ENCODE measurements around the gene TSTD1.

The TSTD1 gene

GRCh38 chr1:161054805-161055204, 16.0 kb upstream of the TSTD1 start:
- in situ Hi-C loops (cut with MboI; ENCODE audit: low pct_unique_long_range_greater_than_20kb, low sequenced_read_pairs, unreplicated experiment) = no loop called here
- no peak for DNase-seq (ENCODE audit: low spot score)
- TF ChIP-seq CTCF (IDR thresholded peaks at IDR 0.05; ENCODE audit: extremely low read depth, insufficient read depth, missing control alignments) = no peak

- no peak for DNase-seq (ENCODE audit: low spot score)
- in situ Hi-C loops (cut with MboI; ENCODE audit: low pct_unique_long_range_greater_than_20kb, low sequenced_read_pairs, unreplicated experiment) = no loop called here
- no peak for TF ChIP-seq CTCF (IDR thresholded peaks at IDR 0.05; ENCODE audit: extremely low read depth, insufficient read depth, missing control alignments)
These were observed 15.5 kb upstream of the TSTD1 start for GRCh38 chr1:161054232-161054631.

- in situ Hi-C loops (cut with MboI; ENCODE audit: low pct_unique_long_range_greater_than_20kb, low sequenced_read_pairs, unreplicated experiment) = no loop called here
- DNase-seq (ENCODE audit: low spot score) = no peak
- TF ChIP-seq CTCF (IDR thresholded peaks at IDR 0.05; ENCODE audit: extremely low read depth, insufficient read depth, missing control alignments) = no peak
These were observed 14.1 kb upstream of the TSTD1 start for GRCh38 chr1:161052899-161053298.

GRCh38 chr1:161051219-161051618, 12.5 kb upstream of the TSTD1 start:
- in situ Hi-C loops (cut with MboI; ENCODE audit: low pct_unique_long_range_greater_than_20kb, low sequenced_read_pairs, unreplicated experiment) = no loop called here
- DNase-seq (ENCODE audit: low spot score) = no peak
- no peak for TF ChIP-seq CTCF (IDR thresholded peaks at IDR 0.05; ENCODE audit: extremely low read depth, insufficient read depth, missing control alignments)

- in situ Hi-C loops (cut with MboI; ENCODE audit: low pct_unique_long_range_greater_than_20kb, low sequenced_read_pairs, unreplicated experiment) = no loop called here
- DNase-seq (ENCODE audit: low spot score) = no peak
- no peak for TF ChIP-seq CTCF (IDR thresholded peaks at IDR 0.05; ENCODE audit: extremely low read depth, insufficient read depth, missing control alignments)
These were observed 10.4 kb upstream of the TSTD1 start for GRCh38 chr1:161048949-161049722.

GRCh38 chr1:161047436-161048420, 9.0 kb upstream of the TSTD1 start:
- in situ Hi-C loops (cut with MboI; ENCODE audit: low pct_unique_long_range_greater_than_20kb, low sequenced_read_pairs, unreplicated experiment) = no loop called here
- DNase-seq (ENCODE audit: low spot score) = no peak
- TF ChIP-seq CTCF (IDR thresholded peaks at IDR 0.05; ENCODE audit: extremely low read depth, insufficient read depth, missing control alignments) = no peak
